Loucy (cell line): Measurements from ENCODE around the gene PIAS1.

ENCODE experiments used
- CTCF ChIP-seq: fragments of 200-600 bp; sonication (generic); conservative IDR thresholded peaks from 2 replicates; pipeline ENCODE4 v1.5.1; 2014; ENCODE audit warnings: mild to moderate bottlenecking, antibody characterized with exemption, low read length
- EZH2phosphoT487 ChIP-seq: fragments of 200-600 bp; IDR thresholded peaks from 2 replicates; pipeline ENCODE4 v1.6.1; 2018; ENCODE audit warnings: antibody characterized with exemption, mild to moderate bottlenecking, moderate library complexity, borderline replicate concordance

DNA sequence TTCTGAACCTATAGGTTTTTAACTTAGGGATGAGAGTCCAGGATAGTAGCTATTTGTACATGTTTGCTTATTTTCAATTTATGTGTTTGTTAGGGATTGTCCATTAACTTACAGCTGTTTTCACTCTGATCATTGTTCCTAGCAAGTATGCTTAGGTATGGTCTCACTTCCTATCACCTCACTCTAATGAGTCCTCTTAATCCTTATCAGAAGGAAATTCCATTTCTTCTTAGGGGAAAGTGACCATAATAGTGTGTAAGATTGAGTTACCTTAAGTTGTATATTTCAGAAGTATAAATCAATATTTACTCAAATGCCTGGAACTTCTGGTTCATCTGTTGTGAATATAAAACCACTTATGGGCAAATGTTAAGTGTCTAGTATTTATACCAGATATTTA is 53.0 kb downstream of the PIAS1 start:
- TF ChIP-seq CTCF: no peak
- TF ChIP-seq EZH2phosphoT487: no peak
